Left cardiac atrium (tissue), 4 donors: ENCODE data around the gene GRIK4. TPM values are rescaled to one million over a fixed set of nuclear protein-coding genes. Genes with fewer than 3 reads are reported as not detected.

Experiments used
- ATAC-seq, 2 donors: fragments of 200-7000 bp; cut with Tn5 transposase; one replicate each; pipeline ENCODE4 v1.9.1; 2020; ENCODE audit warnings: mild to moderate bottlenecking in 2 of 2, moderate library complexity in 2 of 2
- DNase-seq: peaks from one replicate; pipeline ENCODE4 v3.0.0-alpha.2; 2020
- intact Hi-C, 2 donors: fragments of 100-400 bp; cut with DNase I; formaldehyde crosslinking; loops; one replicate each; pipeline versions ENCODE4 v1.14.1 to v1.15.1; 2022 to 2023
- total RNA-seq, 2 donors: library from RNA; stranded (reverse); fragmentation: NEBNext Ultra II Directional; extraction: Animal tissue kit (Norgen Biotek cat#: 25700); gene quantifications; one replicate each; pipeline ENCODE4 v1.2.1, GENCODE V29; 2021
- donor health status: DM: no; HTN: yes; CAD: no.
- donor health status: DM: no; HTN: yes; CAD: no; lungs with severe emphysema.
- donor health status: DM: yes; HTN: yes; CAD: no.
- donor health status: Dilated cardiomyopathy.

The GRIK4 gene
- total RNA-seq, 2 donors from 2014 or later: 0.35 to 0.55 TPM

- ATAC-seq: no peak
- intact Hi-C loops: no loop called here
- DNase-seq: no peak
Measured at GRCh38 chr11:120827198-120827597, 315.6 kb downstream of the GRIK4 start.

- DNase-seq (no peak), ATAC-seq (no peak)
- intact Hi-C loops: no loop called here
Measured at GRCh38 chr11:120827820-120828219, 316.3 kb downstream of the GRIK4 start.

GRCh38 chr11:120828847-120829246 is 317.3 kb downstream of the GRIK4 start:
- DNase-seq: no peak
- intact Hi-C loops: no loop called here

GRCh38 chr11:120830085-120830620 is 318.6 kb downstream of the GRIK4 start:
- ATAC-seq (no peak), DNase-seq (no peak)
- intact Hi-C loops: no loop called here

More at GRCh38 chr11:120828847-120829246, 317.3 kb downstream of the GRIK4 start:
- no peak for ATAC-seq

GRCh38 chr11:120832481-120833238 is 321.1 kb downstream of the GRIK4 start:
- intact Hi-C loops: no loop called here
- ATAC-seq (no peak), DNase-seq (no peak)

GRCh38 chr11:120834686-120835210 is 323.2 kb downstream of the GRIK4 start:
- ATAC-seq (no peak), DNase-seq (no peak)
- intact Hi-C loops: no loop called here

- intact Hi-C loops: no loop called here
- ATAC-seq: no peak
- no peak for DNase-seq
Measured at GRCh38 chr11:120835601-120836228, 324.2 kb downstream of the GRIK4 start.

GRCh38 chr11:120837696-120838095 is 326.1 kb downstream of the GRIK4 start:
- intact Hi-C loops: no loop called here
- DNase-seq (no peak), ATAC-seq (peak in 1 of 2 donors; percentile 53)

- intact Hi-C loops: no loop called here
- ATAC-seq: no peak
Measured at GRCh38 chr11:120839201-120839600, 327.7 kb downstream of the GRIK4 start.

GRCh38 chr11:120839846-120840402 is 328.4 kb downstream of the GRIK4 start:
- ATAC-seq (no peak), DNase-seq (no peak)
- intact Hi-C loops: no loop called here

More at GRCh38 chr11:120839201-120839600, 327.7 kb downstream of the GRIK4 start:
- DNase-seq: no peak

- intact Hi-C loops: no loop called here
- ATAC-seq (no peak), DNase-seq (no peak)
Measured at GRCh38 chr11:120840661-120841060, 329.1 kb downstream of the GRIK4 start.

- intact Hi-C loops: no loop called here
- no peak for ATAC-seq
Measured at GRCh38 chr11:120841074-120841473, 329.5 kb downstream of the GRIK4 start.

GRCh38 chr11:120842195-120842594 is 330.6 kb downstream of the GRIK4 start:
- no peak for DNase-seq
- ATAC-seq: no peak
- intact Hi-C loops: no loop called here

More at GRCh38 chr11:120841074-120841473, 329.5 kb downstream of the GRIK4 start:
- DNase-seq: no peak

GRCh38 chr11:120853435-120853834 is 341.9 kb downstream of the GRIK4 start:
- ATAC-seq (no peak), DNase-seq (no peak)
- intact Hi-C loops: no loop called here

- intact Hi-C loops: no loop called here
- ATAC-seq: no peak
- no peak for DNase-seq
Measured at GRCh38 chr11:120854988-120855387, 343.4 kb downstream of the GRIK4 start.

- intact Hi-C loops: no loop called here
- ATAC-seq (no peak), DNase-seq (no peak)
Measured at GRCh38 chr11:120857508-120857907, 346.0 kb downstream of the GRIK4 start.

- ATAC-seq (no peak), DNase-seq (no peak)
- intact Hi-C loops: no loop called here
Measured at GRCh38 chr11:120858740-120859139, 347.2 kb downstream of the GRIK4 start.

GRCh38 chr11:120859552-120860295 is 348.2 kb downstream of the GRIK4 start:
- ATAC-seq: no peak
- intact Hi-C loops: no loop called here

GRCh38 chr11:120863359-120863758 is 351.8 kb downstream of the GRIK4 start:
- DNase-seq: no peak
- intact Hi-C loops: no loop called here
- no peak for ATAC-seq

More at GRCh38 chr11:120859552-120860295, 348.2 kb downstream of the GRIK4 start:
- DNase-seq: no peak
